Epithelial cell of prostate (primary cell): ENCODE measurements around the gene OR4P4.

Experiments
- DNase-seq: peaks from one replicate; pipeline ENCODE4 v3.0.0-alpha.2; 2011; ENCODE audit warnings: low read depth, low spot score
- H3K27ac ChIP-seq: fragments of 450-650 bp; 2 replicates; pipeline ENCODE4 v1.5.1; 2017; ENCODE audit warnings: mild to moderate bottlenecking

Gene OR4P4

GRCh38 chr11:55634813-55635212 is at the start of gene OR4P4:
OR4P4 (plus strand) TSS chr11:55635113.
- no peak for DNase-seq

GRCh38 chr11:55607545-55607944 is 27.4 kb upstream of the OR4P4 start, which contains the start of gene OR4C11:
OR4C11 (minus strand) TSS chr11:55607645; CDS start chr11:55604373, 3,272 bp downstream.
- no peak within 1 kb of the TSS for H3K27ac ChIP-seq
- no peak for DNase-seq

More at GRCh38 chr11:55634813-55635212, at the start of gene OR4P4:
- H3K27ac ChIP-seq, result no peak within 1 kb of the TSS

GRCh38 chr11:55624531-55624930 is 10.4 kb upstream of the OR4P4 start:
- DNase-seq, result no peak
- no peak overlapping the region for H3K27ac ChIP-seq

GRCh38 chr11:55648027-55648426 is 13.1 kb downstream of the OR4P4 start, which contains the start of gene OR4S2:
OR4S2 (plus strand) TSS chr11:55648327; CDS start chr11:55650904, 2,577 bp downstream.
- DNase-seq, result no peak

GRCh38 chr11:55652560-55652959 is 17.6 kb downstream of the OR4P4 start:
- H3K27ac ChIP-seq, result no peak overlapping the region

More at GRCh38 chr11:55648027-55648426, 13.1 kb downstream of the OR4P4 start, which contains the start of gene OR4S2:
- H3K27ac ChIP-seq, result no peak within 1 kb of the TSS

GRCh38 chr11:55655096-55655495 is 20.2 kb downstream of the OR4P4 start:
- DNase-seq, result no peak
- H3K27ac ChIP-seq, result no peak overlapping the region

More at GRCh38 chr11:55652560-55652959, 17.6 kb downstream of the OR4P4 start:
- DNase-seq, result no peak

- DNase-seq, result no peak
- H3K27ac ChIP-seq, result no peak overlapping the region
Measured at GRCh38 chr11:55658031-55658573, 23.2 kb downstream of the OR4P4 start.

- no peak overlapping the region for H3K27ac ChIP-seq
Measured at GRCh38 chr11:55658608-55659007, 23.7 kb downstream of the OR4P4 start.

GRCh38 chr11:55661901-55662300 is 27.0 kb downstream of the OR4P4 start, which contains the start of gene OR4C6:
OR4C6 (plus strand) TSS chr11:55662201; CDS start chr11:55665167, 2,966 bp downstream.
- no peak for DNase-seq
- H3K27ac ChIP-seq, result no peak within 1 kb of the TSS

More at GRCh38 chr11:55658608-55659007, 23.7 kb downstream of the OR4P4 start:
- no peak for DNase-seq

GRCh38 chr11:55669376-55669775 is 34.5 kb downstream of the OR4P4 start:
- H3K27ac ChIP-seq, result no peak overlapping the region
- DNase-seq, result no peak

- DNase-seq, result no peak
- H3K27ac ChIP-seq, result no peak overlapping the region
Measured at GRCh38 chr11:55673860-55674259, 38.9 kb downstream of the OR4P4 start.
